Neural progenitor cell (in vitro differentiated cells): Measurements from ENCODE around the gene PTH2R. TPM values are rescaled to one million over a fixed set of nuclear protein-coding genes. Genes with fewer than 3 reads are reported as not detected.
"Not testable (repeated sequence)": the region's sequence is repeated elsewhere in the genome, so short reads cannot be mapped to it uniquely, and the experiment has no call there.

Experiments used
- DNase-seq: peaks from one replicate; pipeline ENCODE4 v3.0.0-alpha.2; 2016; ENCODE audit warnings: low spot score
- H2AFZ ChIP-seq: fragments of 200-600 bp; sonication (generic); replicated peaks from 2 replicates; pipeline ENCODE4 v1.6.1; 2016; ENCODE audit warnings: antibody characterized with exemption
- H3F3A ChIP-seq: fragments of 200-600 bp; sonication (generic); 2 replicates; pipeline ENCODE4 v1.6.1; 2016; ENCODE audit warnings: antibody characterized with exemption, low read depth
- H3K27ac ChIP-seq: fragments of 200-600 bp; sonication (generic); 2 replicates; pipeline ENCODE4 v1.5.1; 2016; ENCODE audit warnings: mild to moderate bottlenecking
- H3K27me3 ChIP-seq: fragments of 200-600 bp; sonication (generic); 2 replicates; pipeline ENCODE4 v1.6.1; 2016; ENCODE audit warnings: mild to moderate bottlenecking, moderate library complexity
- H3K36me3 ChIP-seq: fragments of 200-600 bp; sonication (generic); 2 replicates; pipeline ENCODE4 v1.5.1; 2016
- H3K4me1 ChIP-seq: fragments of 200-600 bp; sonication (generic); 2 replicates; pipeline ENCODE4 v1.6.1; 2016; ENCODE audit warnings: mixed run types
- H3K4me2 ChIP-seq: fragments of 200-600 bp; sonication (generic); 2 replicates; pipeline ENCODE4 v1.6.1; 2016
- H3K4me3 ChIP-seq: fragments of 200-600 bp; sonication (generic); 2 replicates; pipeline ENCODE4 v1.5.1; 2016
- H3K79me2 ChIP-seq: fragments of 200-600 bp; sonication (generic); 2 replicates; pipeline ENCODE4 v1.6.1; 2016; ENCODE audit warnings: low read depth
- H3K9ac ChIP-seq: fragments of 200-600 bp; sonication (generic); 2 replicates; pipeline ENCODE4 v1.6.1; 2016
- H3K9me3 ChIP-seq: fragments of 200-600 bp; sonication (generic); 2 replicates; pipeline ENCODE4 v1.5.1; 2016; ENCODE audit warnings: low read depth
- H4K20me1 ChIP-seq: fragments of 200-600 bp; sonication (generic); 2 replicates; pipeline ENCODE4 v1.6.1; 2016; ENCODE audit warnings: low read depth
- H3K27ac Mint-ChIP-seq: 3 replicates; pipeline ENCODE4 v1.8.0; 2021; ENCODE audit warnings: mixed read lengths
- H3K27me3 Mint-ChIP-seq: 2 replicates; pipeline ENCODE4 v1.8.0; 2022; ENCODE audit warnings: low read depth, mild to moderate bottlenecking, inconsistent platforms, moderate library complexity, mixed read lengths; ENCODE audit not compliant: insufficient read depth
- H3K36me3 Mint-ChIP-seq: 3 replicates; pipeline ENCODE4 v1.8.0; 2021; ENCODE audit warnings: mixed read lengths
- H3K4me1 Mint-ChIP-seq: 3 replicates; pipeline ENCODE4 v1.8.0; 2021; ENCODE audit warnings: mixed read lengths
- H3K4me3 Mint-ChIP-seq: 3 replicates; pipeline ENCODE4 v1.8.0; 2021; ENCODE audit warnings: mild to moderate bottlenecking, moderate library complexity, mixed read lengths
- H3K9me3 Mint-ChIP-seq: 3 replicates; pipeline ENCODE4 v1.8.0; 2020; ENCODE audit warnings: mixed read lengths
- EZH2 ChIP-seq: fragments of 200-600 bp; sonication (generic); IDR thresholded peaks from 2 replicates; pipeline ENCODE4 v1.6.1; 2017; ENCODE audit warnings: antibody characterized with exemption, mild to moderate bottlenecking, moderate library complexity
- EZH2phosphoT487 ChIP-seq: fragments of 200-600 bp; sonication (generic); IDR thresholded peaks from 2 replicates; pipeline ENCODE4 v1.6.1; 2017; ENCODE audit warnings: antibody characterized with exemption
- total RNA-seq: library from RNA; depleted of rRNA; stranded (reverse); fragments of >200 nt; gene quantifications from 2 replicates; pipeline ENCODE4 v1.2.3, GENCODE V29; 2015; ENCODE audit warnings: low replicate concordance
- TF ChIP-seq, protein P1 (sequence below): fragments of 200-600 bp; sonication (generic); IDR thresholded peaks from 2 replicates; pipeline ENCODE4 v1.5.1; 2017; ENCODE audit warnings: antibody characterized with exemption, mild to moderate bottlenecking

PTH2R gene
- total RNA-seq, 1 donor from 2014 or later = not detected

DNA sequence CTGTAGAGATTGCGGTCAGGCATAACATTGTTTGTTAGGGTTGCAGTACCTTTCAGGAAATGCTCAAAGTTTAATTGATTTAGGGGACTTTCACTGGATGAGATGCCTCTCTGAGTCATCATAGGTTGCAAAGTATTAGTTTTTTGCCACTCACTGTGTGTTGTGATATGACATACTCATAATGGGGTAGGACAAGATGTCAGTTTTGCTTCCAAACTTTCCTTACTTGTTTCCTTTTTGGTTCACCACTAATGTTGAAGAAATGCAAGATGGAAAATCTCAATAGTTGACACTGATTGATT is 35.0 kb upstream of the PTH2R start:
- Histone ChIP-seq H3K9me3 (no peaks in the 10 kb centered on the region), H2AFZ (no peak overlapping the region), H4K20me1 (no peaks in the 10 kb centered on the region), H3K9ac (no peak overlapping the region), H3K4me3 (no peak overlapping the region), H3F3A (peaks cover 12% of the 10 kb centered on the region), H3K4me1 (peaks cover 13% of the 10 kb centered on the region), H3K27me3 (no peaks in the 10 kb centered on the region), H3K79me2 (no peaks in the 10 kb centered on the region), H3K36me3 (no peaks in the 10 kb centered on the region), H3K27ac (no peak overlapping the region), H3K4me2 (no peak overlapping the region)
- Mint-ChIP-seq H3K9me3 (peaks cover 5% of the 10 kb centered on the region), H3K4me3 (no peak overlapping the region), H3K27ac (no peak overlapping the region), H3K27me3 (peaks cover 3% of the 10 kb centered on the region), H3K36me3 (no peaks in the 10 kb centered on the region), H3K4me1 (peaks cover 16% of the 10 kb centered on the region)
- TF ChIP-seq EZH2 (no peak), EZH2phosphoT487 (no peak)
- TF ChIP-seq, protein P1, sequence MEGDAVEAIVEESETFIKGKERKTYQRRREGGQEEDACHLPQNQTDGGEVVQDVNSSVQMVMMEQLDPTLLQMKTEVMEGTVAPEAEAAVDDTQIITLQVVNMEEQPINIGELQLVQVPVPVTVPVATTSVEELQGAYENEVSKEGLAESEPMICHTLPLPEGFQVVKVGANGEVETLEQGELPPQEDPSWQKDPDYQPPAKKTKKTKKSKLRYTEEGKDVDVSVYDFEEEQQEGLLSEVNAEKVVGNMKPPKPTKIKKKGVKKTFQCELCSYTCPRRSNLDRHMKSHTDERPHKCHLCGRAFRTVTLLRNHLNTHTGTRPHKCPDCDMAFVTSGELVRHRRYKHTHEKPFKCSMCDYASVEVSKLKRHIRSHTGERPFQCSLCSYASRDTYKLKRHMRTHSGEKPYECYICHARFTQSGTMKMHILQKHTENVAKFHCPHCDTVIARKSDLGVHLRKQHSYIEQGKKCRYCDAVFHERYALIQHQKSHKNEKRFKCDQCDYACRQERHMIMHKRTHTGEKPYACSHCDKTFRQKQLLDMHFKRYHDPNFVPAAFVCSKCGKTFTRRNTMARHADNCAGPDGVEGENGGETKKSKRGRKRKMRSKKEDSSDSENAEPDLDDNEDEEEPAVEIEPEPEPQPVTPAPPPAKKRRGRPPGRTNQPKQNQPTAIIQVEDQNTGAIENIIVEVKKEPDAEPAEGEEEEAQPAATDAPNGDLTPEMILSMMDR = no peak
- DNase-seq = no peak

DNA sequence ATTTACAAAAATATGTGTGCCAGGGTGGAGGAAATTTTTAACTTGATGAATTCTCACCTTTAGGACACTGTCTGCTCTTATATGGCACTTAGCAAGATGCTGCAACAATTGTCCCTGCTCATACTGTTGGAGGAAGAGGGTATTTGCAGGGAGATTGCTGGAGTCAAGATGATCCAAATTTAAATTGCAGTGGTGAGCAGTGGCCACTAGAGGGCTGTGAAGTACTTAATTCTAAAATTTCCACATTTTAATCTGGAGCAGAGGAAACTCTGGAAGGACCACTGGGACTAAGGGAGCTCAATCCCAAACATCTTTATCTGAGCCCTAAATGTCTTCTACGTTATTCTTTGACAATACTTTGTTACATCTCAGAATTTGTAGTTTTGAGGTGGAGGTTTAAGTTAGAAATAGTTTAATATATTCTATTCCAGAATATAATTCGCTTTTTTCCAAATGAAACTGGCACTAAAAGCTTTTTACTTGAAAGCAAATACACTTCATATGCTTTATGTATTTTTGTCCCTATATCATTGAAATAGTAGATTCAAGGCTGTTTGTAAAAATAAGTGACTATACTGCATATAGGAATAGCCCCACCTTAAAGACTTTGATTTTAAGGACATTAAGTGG is 33.0 kb upstream of the PTH2R start:
- no peaks in the 10 kb centered on the region for H3K36me3 Mint-ChIP-seq
- H4K20me1 ChIP-seq = no peaks in the 10 kb centered on the region
- H3K4me2 ChIP-seq = no peak overlapping the region
- DNase-seq = peak; percentile 70
- H3K79me2 ChIP-seq = no peaks in the 10 kb centered on the region
- no peak overlapping the region for H3K27ac ChIP-seq
- peaks cover 13% of the 10 kb centered on the region for H3K9me3 Mint-ChIP-seq
- TF ChIP-seq, protein P1 = peak; percentile 91
- TF ChIP-seq EZH2phosphoT487 = no peak
- no peaks in the 10 kb centered on the region for H3K9me3 ChIP-seq
- H3K27me3 Mint-ChIP-seq = peaks cover 6% of the 10 kb centered on the region
- no peak overlapping the region for H2AFZ ChIP-seq
- H3K4me3 ChIP-seq = no peak overlapping the region
- peaks cover 16% of the 10 kb centered on the region for H3K4me1 Mint-ChIP-seq
- peaks cover 13% of the 10 kb centered on the region for H3K4me1 ChIP-seq
- no peaks in the 10 kb centered on the region for H3K27me3 ChIP-seq
- H3K36me3 ChIP-seq = no peaks in the 10 kb centered on the region
- H3K27ac Mint-ChIP-seq = no peak overlapping the region
- H3F3A ChIP-seq = peaks cover 13% of the 10 kb centered on the region
- H3K9ac ChIP-seq = no peak overlapping the region
- no peak overlapping the region for H3K4me3 Mint-ChIP-seq

DNA sequence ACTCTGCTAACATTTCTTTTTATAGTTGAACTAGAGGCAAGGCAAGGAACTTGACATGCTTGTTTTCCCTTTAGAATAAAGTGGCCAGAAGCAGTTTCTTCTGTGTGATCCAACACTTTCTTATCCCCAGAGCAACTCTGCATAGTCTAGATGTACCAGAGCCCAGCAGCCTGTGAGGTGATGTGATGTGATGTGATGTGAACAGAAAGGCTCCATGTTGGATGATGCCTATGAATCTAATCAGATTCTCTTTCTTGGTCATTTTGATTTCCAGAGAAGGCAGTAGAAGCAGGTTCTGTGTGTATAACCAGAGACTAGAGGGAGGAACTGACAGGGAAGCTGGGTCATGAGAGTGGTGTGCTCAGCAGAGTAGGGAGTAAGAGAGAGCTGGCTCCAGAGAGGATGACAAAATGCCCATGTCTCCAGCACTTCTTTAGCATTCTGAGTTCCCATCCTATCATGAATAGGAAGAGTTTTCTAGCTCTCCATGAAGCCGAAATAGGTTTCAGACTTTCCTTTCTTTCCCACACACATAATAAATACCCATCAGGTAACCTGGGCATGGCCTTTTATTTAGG is 31.0 kb upstream of the PTH2R start:
- peaks cover 19% of the 10 kb centered on the region for H3K9me3 Mint-ChIP-seq
- Histone ChIP-seq H3K27me3 (no peaks in the 10 kb centered on the region), H3K79me2 (no peaks in the 10 kb centered on the region), H3K9me3 (no peaks in the 10 kb centered on the region), H3K4me1 (peaks cover 13% of the 10 kb centered on the region), H3K4me3 (no peak overlapping the region), H3K9ac (no peak overlapping the region), H3K27ac (peak overlapping the region; percentile 43), H4K20me1 (no peaks in the 10 kb centered on the region), H3K36me3 (no peaks in the 10 kb centered on the region), H2AFZ (peak overlapping the region; percentile 9), H3F3A (peaks cover 13% of the 10 kb centered on the region), H3K4me2 (peak overlapping the region; percentile 32)
- TF ChIP-seq, protein P1 = no peak
- no peak for TF ChIP-seq EZH2phosphoT487
- no peak for TF ChIP-seq EZH2
- peak; percentile 4 for DNase-seq
- H3K4me1 Mint-ChIP-seq = peaks cover 15% of the 10 kb centered on the region
- no peaks in the 10 kb centered on the region for H3K36me3 Mint-ChIP-seq
- peaks cover 6% of the 10 kb centered on the region for H3K27me3 Mint-ChIP-seq
- H3K27ac Mint-ChIP-seq = peak overlapping the region; percentile 88
- H3K4me3 Mint-ChIP-seq = no peak overlapping the region

DNA sequence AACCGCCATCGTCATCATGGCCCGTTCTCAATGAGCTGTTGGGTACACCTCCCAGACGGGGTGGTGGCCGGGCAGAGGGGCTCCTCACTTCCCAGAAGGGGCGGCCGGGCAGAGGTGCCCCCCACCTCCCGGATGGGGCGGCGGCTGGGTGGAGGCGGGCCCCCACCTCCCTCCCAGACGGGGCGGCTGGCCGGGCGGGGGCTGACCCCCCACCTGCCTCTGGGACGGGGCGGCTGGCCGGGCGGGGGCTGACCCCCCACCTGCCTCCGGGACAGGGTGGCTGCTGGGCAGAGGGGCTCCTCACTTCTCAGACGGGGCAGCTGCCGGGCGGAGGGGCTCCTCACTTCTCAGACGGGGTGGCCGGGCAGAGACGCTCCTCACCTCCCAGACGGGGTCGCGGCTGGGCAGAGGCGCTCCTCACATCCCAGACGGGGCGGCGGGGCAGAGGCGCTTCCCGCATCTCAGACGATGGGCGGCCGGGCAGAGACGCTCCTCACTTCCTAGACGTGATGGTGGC is 29.2 kb upstream of the PTH2R start:
- H3K9ac ChIP-seq, H3K4me3 ChIP-seq, H2AFZ ChIP-seq, H3K4me2 ChIP-seq, H3K27me3 Mint-ChIP-seq, H3K27ac Mint-ChIP-seq, H3K27me3 ChIP-seq, H3K27ac ChIP-seq, H3K9me3 ChIP-seq, H3K4me3 Mint-ChIP-seq, H3K36me3 ChIP-seq, H3K79me2 ChIP-seq, DNase-seq, H4K20me1 ChIP-seq, H3K36me3 Mint-ChIP-seq: not testable (repeated sequence)
- H3F3A ChIP-seq = peaks cover 13% of the 10 kb centered on the region
- Mint-ChIP-seq H3K4me1 (peaks cover 11% of the 10 kb centered on the region), H3K9me3 (peaks cover 16% of the 10 kb centered on the region)
- H3K4me1 ChIP-seq = peaks cover 13% of the 10 kb centered on the region
